GM19193 (cell line): ENCODE results near the gene SGSM1.

Experiments
- POLR2A ChIP-seq: IDR thresholded peaks from 4 replicates; pipeline ENCODE4 v1.6.1; 2011; ENCODE audit not compliant: insufficient read depth, insufficient read length; ENCODE audit errors: extremely low read depth

The SGSM1 gene

DNA sequence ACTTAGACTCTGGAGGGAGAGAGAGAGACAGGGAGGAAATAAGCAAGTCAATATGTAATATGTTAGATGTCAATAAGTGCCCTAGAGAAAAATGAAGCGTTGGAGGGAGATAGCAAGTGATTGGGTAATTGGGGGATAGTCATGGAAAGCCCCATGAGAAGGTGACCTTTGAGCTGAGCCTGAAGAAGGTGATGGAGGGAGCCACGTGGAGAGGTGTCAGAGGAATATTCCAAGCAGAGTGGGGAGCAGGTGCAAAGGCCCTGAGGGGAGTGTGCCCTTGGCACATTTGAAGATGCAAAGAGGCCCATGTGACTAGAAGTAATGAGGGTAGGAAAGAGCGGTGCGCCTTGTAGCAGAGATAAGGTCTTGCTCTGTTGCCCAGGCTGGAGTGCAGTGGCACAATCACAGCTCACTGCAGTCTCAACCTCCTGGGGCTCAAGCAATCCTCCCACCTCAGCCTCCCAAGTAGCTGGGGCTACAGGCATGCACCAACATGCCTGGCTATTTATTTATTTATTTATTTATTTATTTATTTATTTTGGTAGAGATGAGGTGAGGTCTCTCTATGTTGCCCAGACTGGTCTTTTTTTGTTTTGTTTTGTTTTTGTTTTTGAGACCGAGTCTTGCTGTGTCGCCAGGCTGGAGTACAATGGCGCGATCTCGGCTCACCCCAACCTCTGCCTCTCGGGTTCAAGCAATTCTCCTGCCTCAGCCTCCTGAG, 138.4 kb downstream of the SGSM1 start:
- TF ChIP-seq POLR2A, result no peak

DNA sequence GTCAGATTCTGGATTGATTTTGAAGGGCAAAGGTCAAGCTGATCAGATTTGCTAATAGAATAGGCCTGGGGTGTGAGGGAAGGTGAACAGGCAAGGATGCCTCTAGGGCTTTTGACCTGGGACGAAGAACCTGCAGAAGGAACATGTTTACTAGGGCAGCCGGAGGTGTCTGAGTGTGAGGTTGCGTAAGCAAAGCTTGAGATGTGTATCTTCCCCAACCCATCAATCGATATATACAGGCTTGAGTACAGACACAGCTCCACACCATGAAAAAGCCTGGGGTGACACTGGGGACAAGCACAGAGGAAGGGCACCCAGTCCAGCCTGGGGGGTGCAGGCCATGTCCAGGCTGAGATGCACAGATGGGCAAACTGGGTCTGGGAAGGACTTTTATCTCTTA, 139.4 kb downstream of the SGSM1 start:
- TF ChIP-seq POLR2A, result no peak

GRCh38 chr22:24947383-24947782, 141.4 kb downstream of the SGSM1 start:
- TF ChIP-seq POLR2A, result no peak

DNA sequence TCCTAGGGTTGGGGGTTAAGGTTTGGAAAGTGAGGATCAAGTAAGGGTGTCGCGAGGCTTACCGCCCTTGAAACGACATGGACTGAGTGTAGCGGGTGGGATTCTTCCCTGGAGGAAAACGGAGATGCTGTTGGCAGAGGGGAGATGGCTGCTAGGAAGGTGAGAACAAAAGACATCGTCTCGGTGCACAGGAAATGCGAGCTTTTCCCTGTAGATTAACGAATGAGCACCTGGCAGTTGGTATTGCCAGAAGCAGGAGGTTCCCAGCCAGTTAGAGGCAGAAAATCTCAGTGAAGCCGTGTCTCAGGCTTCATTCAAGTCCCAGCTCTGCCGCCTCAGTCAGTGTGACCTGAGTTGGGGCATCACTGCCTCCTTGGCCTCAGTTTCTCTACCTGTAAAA, 141.9 kb downstream of the SGSM1 start:
- no peak for TF ChIP-seq POLR2A

GRCh38 chr22:24948356-24949202, 142.6 kb downstream of the SGSM1 start:
- TF ChIP-seq POLR2A, result no peak

- no peak for TF ChIP-seq POLR2A
Measured at GRCh38 chr22:24950272-24950902, 144.4 kb downstream of the SGSM1 start.

DNA sequence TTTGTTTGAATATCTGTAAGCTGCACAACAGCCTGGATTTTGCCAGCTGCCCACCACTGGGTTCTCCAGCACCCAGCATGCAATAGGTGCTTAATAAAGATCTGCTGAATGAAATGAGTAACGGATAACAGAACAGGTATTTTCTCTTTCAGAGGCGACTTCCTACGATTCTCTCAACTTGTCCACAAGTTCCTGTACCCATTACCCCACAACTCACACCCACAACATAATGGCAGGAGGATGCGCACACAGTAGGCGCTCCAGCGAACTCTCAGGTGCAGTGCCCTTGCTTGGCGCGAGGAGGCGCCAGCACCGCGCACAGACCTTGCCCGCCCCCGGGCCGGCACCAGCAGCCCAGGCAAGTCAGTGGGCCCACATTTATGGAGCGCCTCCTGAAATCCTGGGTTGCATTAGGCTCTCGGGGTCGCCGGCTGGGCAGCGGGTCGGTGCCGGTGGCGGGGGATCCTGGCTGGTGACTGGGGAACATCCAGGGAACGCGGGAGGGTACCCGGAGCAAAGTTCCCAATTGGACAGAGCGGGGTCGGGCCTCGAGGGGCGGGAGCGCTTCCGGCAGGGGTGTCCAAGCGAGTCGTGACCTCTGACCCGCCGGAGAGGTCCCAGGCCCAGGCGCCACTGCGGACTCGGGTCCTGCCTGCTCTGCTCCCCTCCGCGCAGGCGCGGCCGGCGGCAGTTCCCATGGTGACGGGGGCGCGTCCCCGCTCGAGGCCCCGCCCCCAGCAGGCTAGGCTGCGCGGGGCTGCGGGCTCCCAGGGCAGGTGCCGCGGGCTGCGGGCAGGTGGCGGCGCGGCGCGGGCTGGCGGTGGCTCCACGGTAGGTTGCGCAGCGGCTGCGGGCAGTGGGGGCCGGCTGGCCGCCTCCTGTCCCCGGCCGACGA, 146.2 kb downstream of the SGSM1 start, which contains the start of gene KIAA1671:
Gene KIAA1671 (plus strand): TSS at position 775 of the 895 bp plus-strand sequence. CDS start 75,284 bp downstream, outside the sequence.
- TF ChIP-seq POLR2A, result no peak

- no peak for TF ChIP-seq POLR2A
Measured at GRCh38 chr22:24952837-24953383, 146.9 kb downstream of the SGSM1 start.

- TF ChIP-seq POLR2A, result no peak
Measured at GRCh38 chr22:24953384-24954113, 147.5 kb downstream of the SGSM1 start.

DNA sequence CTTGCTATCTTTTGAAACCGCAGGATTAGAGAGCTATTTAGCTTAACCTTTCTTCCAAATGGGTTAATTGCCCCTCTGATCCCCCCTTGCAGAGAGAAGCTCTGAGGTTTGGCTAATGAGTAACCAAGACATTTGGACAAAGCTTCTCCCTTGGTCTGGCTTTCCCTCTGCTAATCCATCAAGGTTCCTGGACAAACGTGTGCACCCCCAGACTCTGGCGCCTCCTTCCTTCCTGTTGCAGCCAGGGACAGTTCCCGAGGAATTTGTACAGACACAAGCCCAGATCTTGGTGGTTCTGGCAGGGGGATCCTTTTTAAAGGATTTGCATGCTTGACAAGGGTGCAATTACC, 148.1 kb downstream of the SGSM1 start:
- no peak for TF ChIP-seq POLR2A

- no peak for TF ChIP-seq POLR2A
Measured at GRCh38 chr22:24954856-24955255, 148.8 kb downstream of the SGSM1 start.

- no peak for TF ChIP-seq POLR2A
Measured at GRCh38 chr22:24957043-24957442, 151.0 kb downstream of the SGSM1 start.

DNA sequence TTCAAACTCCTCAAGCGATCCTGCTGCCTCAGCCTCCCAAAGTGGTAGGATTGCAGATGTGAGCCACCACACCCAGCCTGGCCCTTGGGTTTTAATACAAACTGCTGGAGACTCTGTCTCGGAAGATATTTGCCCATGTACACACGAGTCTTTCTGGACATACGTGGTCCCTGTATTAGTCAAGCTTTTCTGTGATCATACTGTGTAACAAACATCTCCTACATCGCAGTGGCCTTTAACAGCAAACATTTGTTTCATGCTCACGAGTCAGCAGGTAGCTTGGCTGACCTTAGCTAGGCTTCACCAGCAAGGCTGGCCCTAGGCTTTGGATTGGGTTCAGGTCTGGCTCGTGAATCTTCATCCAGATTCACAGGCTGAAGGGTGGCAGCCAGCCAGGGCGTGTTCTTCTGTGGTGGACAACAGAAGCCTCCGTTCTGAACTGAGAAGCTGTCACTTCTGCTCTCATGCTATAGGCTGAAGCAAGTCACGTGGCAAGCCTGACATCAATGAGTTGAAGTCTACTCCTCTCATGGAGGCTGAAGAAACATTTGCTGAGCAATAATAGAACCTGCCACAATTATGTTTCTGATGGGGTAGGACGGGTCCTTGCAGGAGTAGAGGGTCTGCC, 155.3 kb downstream of the SGSM1 start:
- TF ChIP-seq POLR2A, result no peak
